HUDEP-2 (cell line): ENCODE data around the gene GLS2.
"Not testable (repeated sequence)": the region's sequence is repeated elsewhere in the genome, so short reads cannot be mapped to it uniquely, and the experiment has no call there.

Experiments used
- DNase-seq, 76 experiments: peaks; one replicate each; lab custom pipeline; 2025; ENCODE audit not compliant: unreplicated experiment in 76 of 76; lab: John Stamatoyannopoulos, UW

Gene GLS2

DNA sequence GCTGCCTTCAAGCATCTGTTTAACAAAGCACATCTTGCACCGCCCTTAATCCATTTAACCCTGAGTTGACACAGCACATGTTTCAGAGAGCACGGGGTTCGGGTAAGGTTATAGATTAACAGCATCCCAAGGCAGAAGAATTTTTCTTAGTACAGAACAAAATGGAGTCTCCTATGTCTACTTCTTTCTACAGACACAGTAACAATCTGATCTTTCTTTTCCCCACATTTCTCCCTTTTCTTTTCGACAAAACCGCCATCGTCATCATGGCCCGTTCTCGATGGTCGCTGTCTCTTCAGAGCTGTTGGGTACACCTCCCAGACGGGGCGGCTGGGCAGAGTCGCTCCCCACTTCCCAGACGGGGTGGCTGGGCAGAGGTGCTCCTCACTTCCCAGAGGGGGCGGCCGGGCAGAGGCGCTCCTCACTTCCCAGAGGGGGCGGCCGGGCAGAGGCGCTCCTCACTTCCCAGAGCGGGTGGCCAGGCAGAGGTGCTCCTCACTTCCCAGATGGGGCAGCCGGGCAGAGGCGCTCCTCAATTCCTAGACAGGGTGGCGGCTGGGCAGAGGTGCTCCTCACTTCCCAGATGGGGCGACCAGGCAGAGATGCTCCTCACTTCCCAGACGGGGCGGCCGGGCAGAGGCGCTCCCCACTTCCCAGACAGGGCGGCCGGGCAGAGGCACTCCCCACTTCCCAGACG, 5.6 kb upstream of the GLS2 start:
- DNase-seq = not testable (repeated sequence)

DNA sequence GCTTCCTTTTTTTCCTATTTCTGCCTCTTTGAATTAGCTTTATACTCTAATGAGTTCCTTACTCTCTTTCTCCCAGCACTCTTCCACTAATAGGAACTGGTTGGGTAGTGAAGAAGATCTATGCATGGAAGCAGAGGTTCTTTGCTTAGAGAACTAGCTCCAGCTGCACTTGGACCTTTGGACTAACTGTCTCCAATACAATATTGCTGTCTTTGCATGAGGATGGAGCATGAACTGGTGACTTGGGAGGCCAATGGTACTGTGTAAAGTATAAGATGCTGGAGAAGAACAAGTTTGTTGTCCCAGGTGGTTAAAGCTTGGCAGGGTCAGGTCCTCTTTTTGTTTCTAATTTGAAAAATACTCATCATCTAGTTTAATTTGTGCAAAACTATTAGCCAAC, 2.4 kb upstream of the GLS2 start:
- DNase-seq = no peak

- no peak for DNase-seq
Measured at GRCh38 chr12:56487448-56488040, 417 bp downstream of the GLS2 start.

- DNase-seq = no peak
Measured at GRCh38 chr12:56486694-56487093, 1.3 kb downstream of the GLS2 start.

GRCh38 chr12:56484566-56484965, 3.4 kb downstream of the GLS2 start:
- DNase-seq = no peak

DNA sequence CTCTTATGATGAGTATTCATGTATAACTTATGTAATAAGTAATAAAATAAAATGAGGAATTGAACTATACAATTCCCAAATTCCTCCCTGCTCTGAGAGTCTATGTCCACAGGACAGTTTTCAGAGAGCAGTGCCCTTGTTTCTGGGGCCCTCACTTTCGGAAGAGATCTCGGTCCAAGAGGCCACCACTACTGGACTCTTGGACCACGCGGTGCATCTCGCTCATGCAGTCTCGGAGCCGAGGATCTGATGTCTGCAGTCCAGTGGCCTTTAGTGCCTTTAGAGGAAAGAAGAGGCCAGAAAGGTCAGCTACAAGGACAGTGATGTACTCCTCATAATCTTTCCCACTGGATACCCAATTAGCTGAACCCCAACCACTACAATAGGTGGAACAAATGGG, 8.3 kb downstream of the GLS2 start:
- DNase-seq = no peak

DNA sequence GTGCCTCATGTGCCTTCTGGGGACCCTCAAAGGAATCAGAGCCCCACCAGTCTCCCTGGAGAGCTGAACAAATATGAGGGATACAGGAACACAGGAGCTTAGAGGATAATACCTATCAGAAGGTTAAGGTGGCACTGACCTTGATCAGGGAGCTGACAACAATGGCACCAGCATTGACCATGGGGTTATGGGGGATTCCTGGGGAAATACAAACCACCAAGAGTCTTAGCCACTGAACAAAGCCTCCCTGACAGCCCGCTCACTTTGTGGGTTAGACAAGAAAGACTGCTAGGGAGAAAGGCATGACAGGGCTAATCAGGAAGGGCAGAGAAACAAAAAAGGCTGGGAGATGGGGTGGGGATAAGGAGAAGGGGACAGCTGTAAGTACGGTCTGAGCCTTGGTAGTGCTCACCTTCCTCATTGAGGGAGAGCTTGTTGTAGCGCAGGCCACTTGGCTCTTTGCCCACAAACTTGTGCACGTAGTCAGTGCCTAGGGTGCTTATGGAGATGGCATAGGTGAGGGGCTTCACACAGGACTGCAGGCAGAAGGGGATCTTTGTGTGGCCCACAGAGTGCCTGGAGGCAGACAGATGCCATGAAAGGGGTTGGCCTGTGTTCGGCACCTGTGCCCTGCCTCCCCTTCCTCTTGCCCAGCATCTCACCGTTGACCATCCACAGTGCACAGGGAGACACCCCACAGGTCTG, 10.3 kb downstream of the GLS2 start:
- DNase-seq = no peak

GRCh38 chr12:56476972-56477432, 11.0 kb downstream of the GLS2 start:
- DNase-seq = no peak

GRCh38 chr12:56476143-56476542, 11.8 kb downstream of the GLS2 start:
- no peak for DNase-seq

DNA sequence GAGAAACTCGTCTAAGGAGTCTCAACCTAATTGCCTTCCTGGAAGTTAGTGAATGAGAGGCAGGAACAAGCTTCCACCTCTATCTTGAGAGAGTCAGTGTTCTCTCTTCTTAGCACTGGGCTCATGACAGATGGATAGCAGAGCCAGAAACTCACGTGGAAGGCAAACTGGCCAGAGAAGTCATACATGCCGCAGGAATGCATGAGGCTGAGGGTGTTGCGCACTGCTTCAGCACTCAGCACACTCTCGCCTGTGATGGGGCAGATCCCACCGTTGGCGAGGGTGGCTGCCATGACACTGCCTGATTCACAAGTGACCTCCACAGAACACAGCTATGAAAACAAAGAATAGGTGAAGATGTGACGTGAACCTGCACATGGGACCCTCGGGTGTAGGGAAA, 13.6 kb downstream of the GLS2 start:
- DNase-seq = peak in 1 of 76 experiments; percentile 3

DNA sequence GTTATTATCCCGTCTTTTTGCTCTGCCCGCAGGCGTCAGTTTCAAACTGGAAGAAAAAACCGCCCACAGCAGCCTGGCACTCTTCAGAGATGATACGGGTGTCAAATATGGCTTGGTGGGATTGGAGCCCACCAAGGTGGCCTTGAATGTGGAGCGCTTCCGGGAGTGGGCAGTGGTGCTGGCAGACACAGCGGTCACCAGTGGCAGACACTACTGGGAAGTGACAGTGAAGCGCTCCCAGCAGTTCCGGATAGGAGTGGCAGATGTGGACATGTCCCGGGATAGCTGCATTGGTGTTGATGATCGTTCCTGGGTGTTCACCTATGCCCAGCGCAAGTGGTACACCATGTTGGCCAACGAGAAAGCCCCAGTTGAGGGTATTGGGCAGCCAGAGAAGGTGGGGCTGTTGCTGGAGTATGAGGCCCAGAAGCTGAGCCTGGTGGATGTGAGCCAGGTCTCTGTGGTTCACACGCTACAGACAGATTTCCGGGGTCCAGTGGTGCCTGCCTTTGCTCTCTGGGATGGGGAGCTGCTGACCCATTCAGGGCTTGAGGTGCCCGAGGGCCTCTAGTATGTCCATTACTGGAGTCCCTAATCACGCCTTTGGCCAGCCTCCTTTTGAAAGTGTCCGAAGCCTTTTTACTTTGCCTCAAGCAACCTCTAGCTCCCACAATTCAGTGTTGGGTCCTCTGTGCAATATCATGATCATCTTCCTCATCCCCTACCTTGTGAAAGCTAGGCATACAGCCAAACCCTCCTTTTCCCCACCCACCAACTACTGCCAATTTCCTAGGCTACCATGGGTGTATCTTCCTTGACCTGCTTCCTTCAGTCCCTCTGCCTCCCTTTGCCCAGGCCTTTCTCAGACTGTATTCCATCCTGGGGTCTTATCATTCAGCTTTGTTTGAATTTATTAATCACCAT, 18.7 kb downstream of the GLS2 start:
- DNase-seq = peak in 70 of 76 experiments; percentile 7 to 76 (median 42)

GRCh38 chr12:56468216-56469006, 19.6 kb downstream of the GLS2 start, which contains the start of gene SPRYD4:
TSS of gene SPRYD4 (plus strand) at chr12:56468578. CDS start at chr12:56468592, 14 bp downstream.
- peak in 72 of 76 experiments; percentile 33 to 92 (median 84) for DNase-seq

DNA sequence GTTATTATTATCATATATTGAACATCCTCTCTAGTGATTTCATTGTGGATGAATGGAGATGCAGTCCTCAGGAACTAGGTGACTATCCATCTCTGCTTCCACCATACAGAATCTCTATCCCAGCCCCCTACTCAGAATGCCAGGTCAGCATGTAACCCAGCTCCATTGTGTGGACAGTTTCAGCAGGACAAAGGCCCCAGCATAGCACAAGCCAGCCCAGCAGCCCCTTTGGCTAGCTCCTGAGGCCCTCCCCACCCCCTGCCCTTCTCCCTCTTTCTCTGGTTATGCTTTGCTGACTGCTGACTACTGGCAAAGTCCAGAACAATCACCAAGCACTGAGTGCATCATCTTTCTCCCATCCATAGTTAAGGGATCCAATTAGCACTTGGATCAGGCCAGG, 25.4 kb downstream of the GLS2 start:
- no peak for DNase-seq

DNA sequence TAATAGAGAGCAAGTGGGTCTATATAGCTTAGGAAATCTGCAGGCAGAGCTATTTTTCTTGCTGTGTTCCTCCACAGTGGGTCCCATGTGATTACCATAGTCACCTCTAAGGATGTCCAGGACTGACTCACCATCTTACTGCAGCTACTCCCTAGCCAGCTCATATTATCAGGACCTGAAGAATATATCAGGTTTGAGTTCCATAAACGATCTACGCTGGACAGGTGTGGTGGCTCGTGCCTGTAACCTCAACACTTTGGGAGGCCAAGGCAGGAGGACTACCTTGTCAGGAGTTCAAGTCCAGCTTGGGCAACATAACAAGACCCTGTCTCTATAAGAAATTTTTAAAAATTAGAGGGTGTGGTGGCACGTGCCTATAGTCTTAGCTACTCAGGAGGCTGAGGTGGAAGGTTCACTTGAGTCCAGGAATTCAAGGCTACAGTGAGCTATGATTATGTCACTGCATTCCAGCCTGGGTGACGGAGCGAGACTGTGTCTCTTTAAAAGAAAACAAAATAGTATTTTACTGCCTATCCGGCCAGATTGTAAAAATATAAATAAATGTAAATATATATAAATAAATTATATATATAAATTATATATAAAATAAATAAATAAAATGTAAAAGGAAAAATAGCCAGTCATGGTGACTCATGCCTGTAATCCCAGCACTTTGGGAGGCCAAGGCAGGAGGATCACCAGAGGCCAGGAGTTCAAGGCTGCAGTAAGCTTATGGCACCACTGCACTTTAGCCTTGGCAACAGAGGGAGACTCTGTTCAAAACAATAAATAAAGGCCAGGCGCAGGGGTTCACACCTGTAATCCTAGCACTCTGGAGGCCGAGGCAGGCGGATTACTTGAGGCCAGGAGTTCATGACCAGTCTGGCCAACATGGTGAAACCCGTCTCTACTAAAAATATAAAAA, 26.5 kb downstream of the GLS2 start:
- peak in 1 of 76 experiments; percentile 5 for DNase-seq

DNA sequence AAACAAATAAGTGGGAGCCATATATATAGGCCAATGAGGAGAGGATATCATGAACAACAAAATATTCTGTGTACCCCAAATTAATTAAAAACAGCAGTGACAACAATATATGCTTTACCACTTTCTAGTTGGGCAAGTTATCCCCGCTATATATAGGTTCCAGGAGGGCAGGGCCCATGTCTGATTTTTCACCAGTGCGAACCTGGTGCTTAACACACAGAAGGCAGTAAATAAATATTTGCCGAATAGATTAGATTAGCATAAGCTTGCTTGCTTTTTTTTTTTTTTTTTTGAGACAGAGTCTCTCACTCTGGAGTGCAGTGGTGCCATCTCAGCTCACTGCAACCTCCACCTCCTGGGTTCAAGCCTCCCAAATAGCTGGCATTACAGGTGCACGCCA, 30.1 kb downstream of the GLS2 start:
- no peak for DNase-seq

- no peak for DNase-seq
Measured at GRCh38 chr12:56454557-56454956, 33.4 kb downstream of the GLS2 start, which contains the start of gene MIP. TSS of gene MIP (minus strand) at chr12:56454657. CDS start at chr12:56454613, 44 bp downstream.

DNA sequence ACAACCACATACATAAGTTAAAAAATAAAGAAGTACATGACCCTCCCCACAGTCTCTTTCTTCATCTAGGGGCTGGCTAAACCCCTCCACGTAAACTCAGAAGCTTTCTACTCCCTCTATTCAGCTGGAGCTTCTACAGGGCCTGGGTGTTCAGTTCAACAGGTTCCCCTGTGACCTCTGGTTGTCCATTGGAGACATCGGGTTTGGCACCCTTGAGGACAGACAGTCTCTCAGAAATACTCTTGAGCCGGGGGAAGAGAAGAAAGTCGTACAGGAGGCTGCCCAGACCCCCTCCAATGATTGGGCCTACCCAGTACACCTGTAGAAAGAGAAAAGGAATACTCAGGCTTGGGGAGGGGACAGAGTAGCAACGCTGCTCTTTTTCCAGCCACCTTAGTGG, 36.8 kb downstream of the GLS2 start:
- no peak for DNase-seq

DNA sequence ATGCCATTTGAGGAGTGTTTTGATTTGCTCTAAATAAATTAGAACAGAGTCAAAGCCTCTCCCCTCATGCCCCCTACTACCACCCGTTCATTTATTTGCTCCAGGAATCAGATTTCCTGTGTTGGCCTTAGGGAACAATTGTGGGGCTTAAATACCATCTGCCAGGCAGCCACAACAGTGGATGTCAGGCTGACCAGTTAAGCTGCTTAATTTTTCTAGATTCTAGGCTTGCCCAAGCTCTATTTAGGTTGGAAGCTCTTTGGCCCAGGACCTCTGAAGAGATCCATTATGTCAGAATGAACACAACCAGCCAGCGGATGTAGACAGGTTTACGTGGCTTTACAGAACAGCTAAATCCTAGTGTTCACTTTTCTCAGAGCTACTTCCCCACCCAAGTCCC, 37.7 kb downstream of the GLS2 start:
- no peak for DNase-seq

GRCh38 chr12:56449622-56449984, 38.4 kb downstream of the GLS2 start:
- no peak for DNase-seq
